GM06990 (cell line): ENCODE results near the gene CBLC.
"Not testable (repeated sequence)": the region's sequence is repeated elsewhere in the genome, so short reads cannot be mapped to it uniquely, and the experiment has no call there.

Experiments used
- DNase-seq: peaks from one replicate; pipeline ENCODE4 v3.0.0-alpha.2; 2011; ENCODE audit not compliant: insufficient read length; ENCODE audit errors: extremely low read depth
- H3K27me3 ChIP-seq: replicated peaks from 2 replicates; pipeline ENCODE4 v1.6.0; 2011; ENCODE audit warnings: low read length; ENCODE audit not compliant: control insufficient read depth, insufficient read depth
- H3K36me3 ChIP-seq: 2 replicates; pipeline ENCODE4 v1.5.1; 2011; ENCODE audit warnings: low read length; ENCODE audit not compliant: control insufficient read depth, insufficient read depth
- H3K4me3 ChIP-seq: replicated peaks from 2 replicates; pipeline ENCODE4 v1.5.1; 2011; ENCODE audit warnings: low read depth, mild to moderate bottlenecking, control low read depth, low read length
- CTCF ChIP-seq: IDR thresholded peaks from 2 replicates; pipeline ENCODE4 v1.5.1; 2011; ENCODE audit warnings: low read length, control low read depth, mild to moderate bottlenecking, inconsistent platforms; ENCODE audit not compliant: insufficient read depth, poor library complexity, severe bottlenecking

The CBLC gene

GRCh38 chr19:44823373-44823698, 45.6 kb downstream of the CBLC start:
- TF ChIP-seq CTCF, result no peak
- no peak overlapping the region for H3K4me3 ChIP-seq
- H3K27me3 ChIP-seq, result no peaks in the 10 kb centered on the region; the same call in 1 of the 2 replicates
- no peaks in the 10 kb centered on the region for H3K36me3 ChIP-seq
- no peak for DNase-seq

- DNase-seq, result no peak
- Histone ChIP-seq H3K27me3 (no peaks in the 10 kb centered on the region; the same call in 1 of the 2 replicates), H3K4me3 (no peak overlapping the region), H3K36me3 (no peaks in the 10 kb centered on the region)
- TF ChIP-seq CTCF, result no peak
These were observed 47.1 kb downstream of the CBLC start for GRCh38 chr19:44824761-44825160.

- not testable (repeated sequence) for DNase-seq, H3K36me3 ChIP-seq, H3K4me3 ChIP-seq, H3K27me3 ChIP-seq
These were observed 55.2 kb downstream of the CBLC start for GRCh38 chr19:44832875-44833274.

- not testable (repeated sequence) for H3K27me3 ChIP-seq, DNase-seq
These were observed 56.7 kb downstream of the CBLC start for GRCh38 chr19:44834399-44834798.

GRCh38 chr19:44839276-44839675, 61.6 kb downstream of the CBLC start:
- Histone ChIP-seq H3K36me3 (no peaks in the 10 kb centered on the region), H3K4me3 (no peak overlapping the region), H3K27me3 (no peaks in the 10 kb centered on the region; the same call in 1 of the 2 replicates)
- TF ChIP-seq CTCF, result no peak
- DNase-seq, result no peak

More at GRCh38 chr19:44834399-44834798, 56.7 kb downstream of the CBLC start:
- H3K4me3 ChIP-seq, H3K36me3 ChIP-seq: not testable (repeated sequence)

GRCh38 chr19:44840811-44841210, 63.1 kb downstream of the CBLC start:
- H3K4me3 ChIP-seq, result no peak overlapping the region
- H3K36me3 ChIP-seq, result no peaks in the 10 kb centered on the region
- no peak for TF ChIP-seq CTCF
- no peak for DNase-seq
- H3K27me3 ChIP-seq, result no peaks in the 10 kb centered on the region; the same call in 1 of the 2 replicates

- Histone ChIP-seq H3K4me3 (no peak overlapping the region), H3K36me3 (no peaks in the 10 kb centered on the region), H3K27me3 (no peaks in the 10 kb centered on the region; the same call in 1 of the 2 replicates)
- DNase-seq, result no peak
- TF ChIP-seq CTCF, result no peak
These were observed 63.5 kb downstream of the CBLC start for GRCh38 chr19:44841231-44841630.
